Mesenchymal stem cell (in vitro differentiated cells and primary cell): ENCODE data around the gene CAPZA2.

Experiments used
- DNase-seq: peaks from one replicate; pipeline ENCODE4 v3.0.0-alpha.2; 2013
- H2AFZ ChIP-seq: one replicate; pipeline ENCODE4 v1.6.1; 2013; ENCODE audit warnings: low read depth, mild to moderate bottlenecking, control low read depth, inconsistent platforms, low read length, moderate library complexity
- H2AK5ac ChIP-seq: 2 replicates; pipeline ENCODE4 v1.6.1; 2013; ENCODE audit warnings: low read length, moderate library complexity, mild to moderate bottlenecking, inconsistent platforms; ENCODE audit not compliant: severe bottlenecking
- H2BK120ac ChIP-seq: one replicate; pipeline ENCODE4 v1.6.1; 2013; ENCODE audit warnings: low read depth, mild to moderate bottlenecking, inconsistent platforms, low read length, moderate library complexity
- H2BK12ac ChIP-seq, 2 experiments: one replicate each; pipeline ENCODE4 v1.6.1; 2013; ENCODE audit warnings: inconsistent platforms in 2 of 2, low read length in 2 of 2, mild to moderate bottlenecking in 2 of 2, moderate library complexity in 2 of 2, control low read depth in 1 of 2
- H2BK15ac ChIP-seq: one replicate; pipeline ENCODE4 v1.6.1; 2013; ENCODE audit warnings: mild to moderate bottlenecking, low read depth, inconsistent platforms; ENCODE audit not compliant: poor library complexity, severe bottlenecking
- H2BK5ac ChIP-seq: 2 replicates; pipeline ENCODE4 v1.6.1; 2013; ENCODE audit warnings: low read depth, mild to moderate bottlenecking, low read length, control low read depth, inconsistent platforms; ENCODE audit not compliant: poor library complexity, severe bottlenecking
- H3K14ac ChIP-seq, 2 experiments: one replicate each; pipeline ENCODE4 v1.6.1; 2013; ENCODE audit warnings: inconsistent platforms in 2 of 2, low read length in 2 of 2, control low read depth in 1 of 2, mild to moderate bottlenecking in 1 of 2, moderate library complexity in 1 of 2
- H3K18ac ChIP-seq, 2 experiments: one replicate each; pipeline ENCODE4 v1.6.1; 2013; ENCODE audit warnings: inconsistent platforms in 2 of 2, low read length in 2 of 2, control low read depth in 1 of 2, low read depth in 1 of 2, mild to moderate bottlenecking in 1 of 2
- H3K23ac ChIP-seq, 2 experiments: one replicate each; pipeline ENCODE4 v1.6.1; 2013; ENCODE audit warnings: inconsistent platforms in 2 of 2, low read length in 2 of 2, mild to moderate bottlenecking in 2 of 2, moderate library complexity in 2 of 2, control low read depth in 1 of 2
- H3K27ac ChIP-seq: 2 replicates; pipeline ENCODE4 v1.5.1; 2013; ENCODE audit warnings: mild to moderate bottlenecking, moderate library complexity, low read length, control low read depth, inconsistent platforms; ENCODE audit not compliant: poor library complexity, severe bottlenecking
- H3K27me3 ChIP-seq, 2 experiments: 2 replicates each; pipeline versions ENCODE4 v1.6.1 to v1.7.0; 2013; ENCODE audit warnings: low read length in 2 of 2, mild to moderate bottlenecking in 2 of 2, moderate library complexity in 2 of 2, control low read depth in 1 of 2, inconsistent platforms in 1 of 2; ENCODE audit not compliant: control insufficient read depth in 1 of 2, insufficient read depth in 1 of 2
- H3K36me3 ChIP-seq, 2 experiments: 2 replicates each; pipeline versions ENCODE4 v1.6.1 to v1.7.0; 2013; ENCODE audit warnings: low read length in 2 of 2, control low read depth in 1 of 2, inconsistent platforms in 1 of 2, low read depth in 1 of 2, mild to moderate bottlenecking in 1 of 2; ENCODE audit not compliant: insufficient read depth in 2 of 2, control insufficient read depth in 1 of 2
- H3K4ac ChIP-seq, 2 experiments: one replicate each; pipeline ENCODE4 v1.6.1; 2013; ENCODE audit warnings: inconsistent platforms in 2 of 2, low read length in 2 of 2, mild to moderate bottlenecking in 2 of 2, moderate library complexity in 2 of 2, control low read depth in 1 of 2, low read depth in 1 of 2
- H3K4me1 ChIP-seq: 2 replicates; pipeline ENCODE4 v1.6.1; 2013; ENCODE audit warnings: low read depth, low read length, control low read depth; ENCODE audit not compliant: control insufficient read depth, insufficient read depth
- H3K4me2 ChIP-seq: 2 replicates; pipeline ENCODE4 v1.6.1; 2013; ENCODE audit warnings: low read length, mild to moderate bottlenecking, inconsistent platforms; ENCODE audit not compliant: poor library complexity, severe bottlenecking
- H3K4me3 ChIP-seq, 2 experiments: 2 replicates each; pipeline versions ENCODE4 v1.5.1 to v1.7.0; 2013; ENCODE audit warnings: low read length in 2 of 2, mild to moderate bottlenecking in 2 of 2, control low read depth in 1 of 2, low read depth in 1 of 2; ENCODE audit not compliant: insufficient read depth in 1 of 2
- H3K79me1 ChIP-seq: replicated peaks from 2 replicates; pipeline ENCODE4 v1.6.1; 2013; ENCODE audit warnings: mild to moderate bottlenecking, control low read depth, low read length, inconsistent platforms; ENCODE audit not compliant: poor library complexity, severe bottlenecking
- H3K9ac ChIP-seq: 2 replicates; pipeline ENCODE4 v1.7.0; 2013; ENCODE audit warnings: mild to moderate bottlenecking, low read length, moderate library complexity
- H3K9me3 ChIP-seq: 2 replicates; pipeline ENCODE4 v1.7.0; 2013; ENCODE audit warnings: mild to moderate bottlenecking, low read length; ENCODE audit not compliant: control insufficient read depth
- H4K8ac ChIP-seq: one replicate; pipeline ENCODE4 v1.6.1; 2013; ENCODE audit warnings: inconsistent platforms, mild to moderate bottlenecking, low read length, moderate library complexity
- H4K91ac ChIP-seq: one replicate; pipeline ENCODE4 v1.6.1; 2013; ENCODE audit warnings: mild to moderate bottlenecking, low read length, inconsistent platforms
- WGBS: methylation state at CpG from one replicate; pipeline ENCODE4 v1.1.7; 2013; ENCODE audit warnings: mixed read lengths; 5-methylcytosine and 5-hydroxymethylcytosine counted together

Gene CAPZA2

GRCh38 chr7:116836048-116836447, 26.3 kb upstream of the CAPZA2 start:
- H3K14ac ChIP-seq = no peak overlapping the region
- no peak overlapping the region for H2BK120ac ChIP-seq

GRCh38 chr7:116836911-116837310, 25.5 kb upstream of the CAPZA2 start:
- H3K36me3 ChIP-seq = no peaks in the 10 kb centered on the region
- H2AFZ ChIP-seq = no peak overlapping the region
- no peaks in the 10 kb centered on the region for H3K9me3 ChIP-seq
- H2BK5ac ChIP-seq = no peak overlapping the region
- H3K27me3 ChIP-seq = no peaks in the 10 kb centered on the region
- no peaks in the 10 kb centered on the region for H3K4me1 ChIP-seq
- H2BK120ac ChIP-seq = no peak overlapping the region
- no peak overlapping the region for H2BK15ac ChIP-seq
- H3K79me1 ChIP-seq = no peaks in the 10 kb centered on the region
- no peak overlapping the region for H3K18ac ChIP-seq
- H2AK5ac ChIP-seq = no peak overlapping the region
- no peak for DNase-seq
- H3K23ac ChIP-seq = no peak overlapping the region
- no peak overlapping the region for H3K4ac ChIP-seq
- no peak overlapping the region for H4K91ac ChIP-seq
- no peak overlapping the region for H3K4me2 ChIP-seq
- 97% methylated on average over 2 of the region's 4 CpGs for WGBS
- no peak overlapping the region for H3K14ac ChIP-seq
- H2BK12ac ChIP-seq = no peak overlapping the region
- H3K27ac ChIP-seq = no peak overlapping the region
- no peak overlapping the region for H3K4me3 ChIP-seq
- H3K9ac ChIP-seq = no peak overlapping the region
- H4K8ac ChIP-seq = no peak overlapping the region

More at GRCh38 chr7:116836048-116836447, 26.3 kb upstream of the CAPZA2 start:
- Histone ChIP-seq H2BK12ac (no peak overlapping the region), H4K91ac (no peak overlapping the region), H3K79me1 (no peaks in the 10 kb centered on the region), H3K4me3 (no peak overlapping the region), H3K23ac (no peak overlapping the region), H3K18ac (no peak overlapping the region), H3K27me3 (no peaks in the 10 kb centered on the region), H3K36me3 (no peaks in the 10 kb centered on the region), H2BK15ac (no peak overlapping the region), H2BK5ac (no peak overlapping the region), H3K9ac (no peak overlapping the region), H3K4me2 (no peak overlapping the region), H3K4ac (no peak overlapping the region), H3K4me1 (no peaks in the 10 kb centered on the region), H3K9me3 (no peaks in the 10 kb centered on the region), H2AFZ (no peak overlapping the region), H4K8ac (no peak overlapping the region), H3K27ac (no peak overlapping the region), H2AK5ac (no peak overlapping the region)
- DNase-seq = no peak
- WGBS = 100% methylated on average over 1 of the region's 2 CpGs

GRCh38 chr7:116837586-116837985, 24.8 kb upstream of the CAPZA2 start:
- H3K79me1 ChIP-seq = no peaks in the 10 kb centered on the region
- 91% methylated on average over 2 of the region's 3 CpGs for WGBS

DNA sequence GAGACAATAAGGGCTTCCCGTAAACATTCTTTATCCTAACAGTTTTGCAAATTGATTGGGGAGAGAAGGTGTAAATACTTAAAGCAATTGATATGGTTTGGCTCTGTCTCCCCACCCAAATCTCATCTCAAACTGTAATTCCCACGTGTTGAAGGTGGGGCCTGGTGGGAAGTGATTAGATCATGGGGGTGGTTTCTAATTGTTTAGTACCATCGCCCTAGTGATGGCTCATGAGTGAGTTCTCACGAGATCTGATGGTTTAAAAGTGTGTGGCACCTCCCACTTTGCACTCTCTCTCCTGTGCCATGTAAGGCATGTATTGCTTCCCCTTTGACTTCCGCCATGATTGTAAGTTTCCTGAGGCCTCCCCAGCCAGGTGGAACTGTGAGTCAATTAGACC, 22.1 kb upstream of the CAPZA2 start:
- no peaks in the 10 kb centered on the region for H3K9me3 ChIP-seq
- H2AK5ac ChIP-seq = no peak overlapping the region
- H2AFZ ChIP-seq = no peak overlapping the region
- 53% methylated on average over 2 of the region's 5 CpGs for WGBS
- no peak overlapping the region for H2BK120ac ChIP-seq
- H3K14ac ChIP-seq = no peak overlapping the region
- no peak overlapping the region for H3K27ac ChIP-seq
- H3K18ac ChIP-seq = no peak overlapping the region
- no peak overlapping the region for H2BK12ac ChIP-seq
- no peak overlapping the region for H2BK5ac ChIP-seq
- H3K4ac ChIP-seq = no peak overlapping the region
- no peak overlapping the region for H3K9ac ChIP-seq
- no peak overlapping the region for H3K23ac ChIP-seq
- no peak overlapping the region for H3K4me2 ChIP-seq
- no peak overlapping the region for H4K91ac ChIP-seq
- H3K4me1 ChIP-seq = no peaks in the 10 kb centered on the region
- no peak overlapping the region for H4K8ac ChIP-seq
- no peak overlapping the region for H2BK15ac ChIP-seq
- H3K27me3 ChIP-seq = no peaks in the 10 kb centered on the region
- H3K79me1 ChIP-seq = no peaks in the 10 kb centered on the region
- no peak for DNase-seq
- H3K36me3 ChIP-seq = no peaks in the 10 kb centered on the region
- no peak overlapping the region for H3K4me3 ChIP-seq

More at GRCh38 chr7:116837586-116837985, 24.8 kb upstream of the CAPZA2 start:
- no peak overlapping the region for H4K8ac ChIP-seq
- H2AFZ ChIP-seq = no peak overlapping the region
- no peak overlapping the region for H2BK12ac ChIP-seq
- H3K9ac ChIP-seq = no peak overlapping the region
- H3K14ac ChIP-seq = no peak overlapping the region
- H3K27ac ChIP-seq = no peak overlapping the region
- no peak overlapping the region for H2AK5ac ChIP-seq
- no peaks in the 10 kb centered on the region for H3K27me3 ChIP-seq
- H3K4me3 ChIP-seq = no peak overlapping the region
- H4K91ac ChIP-seq = no peak overlapping the region
- H3K4me1 ChIP-seq = no peaks in the 10 kb centered on the region
- no peak overlapping the region for H2BK5ac ChIP-seq
- no peak overlapping the region for H3K4ac ChIP-seq
- no peak for DNase-seq
- H3K18ac ChIP-seq = no peak overlapping the region
- H3K9me3 ChIP-seq = no peaks in the 10 kb centered on the region
- no peak overlapping the region for H3K23ac ChIP-seq
- no peak overlapping the region for H3K4me2 ChIP-seq
- no peak overlapping the region for H2BK120ac ChIP-seq
- no peaks in the 10 kb centered on the region for H3K36me3 ChIP-seq
- H2BK15ac ChIP-seq = no peak overlapping the region
